DMS79 (cell line): ENCODE measurements around the gene SF3B4.
"Not testable (repeated sequence)": the region's sequence is repeated elsewhere in the genome, so short reads cannot be mapped to it uniquely, and the experiment has no call there.

Experiments
- DNase-seq: peaks from one replicate; lab custom pipeline; 2025; lab: John Stamatoyannopoulos, UW

SF3B4 gene

GRCh38 chr1:149927563-149928400, at the start of gene SF3B4:
SF3B4 (minus strand) TSS chr1:149927803; CDS start chr1:149927759, 44 bp downstream.
- peak; percentile 86 for DNase-seq

- peak; percentile 7 for DNase-seq
Measured at GRCh38 chr1:149977345-149977744, 49.7 kb upstream of the SF3B4 start.

- no peak for DNase-seq
Measured at GRCh38 chr1:149972547-149972946, 44.9 kb upstream of the SF3B4 start.

GRCh38 chr1:149967646-149968045, 40.0 kb upstream of the SF3B4 start:
- DNase-seq = no peak

- no peak for DNase-seq
Measured at GRCh38 chr1:149967041-149967440, 39.4 kb upstream of the SF3B4 start.

- DNase-seq = no peak
Measured at GRCh38 chr1:149966405-149966804, 38.8 kb upstream of the SF3B4 start.

GRCh38 chr1:149965440-149965839, 37.8 kb upstream of the SF3B4 start:
- no peak for DNase-seq

GRCh38 chr1:149963358-149963757, 35.8 kb upstream of the SF3B4 start:
- DNase-seq = no peak

- DNase-seq = no peak
Measured at GRCh38 chr1:149962736-149963135, 35.1 kb upstream of the SF3B4 start.

GRCh38 chr1:149962039-149962647, 34.5 kb upstream of the SF3B4 start:
- DNase-seq = peak; percentile 35

- DNase-seq = not testable (repeated sequence)
Measured at GRCh38 chr1:149957548-149957947, 29.9 kb upstream of the SF3B4 start.

- DNase-seq = no peak
Measured at GRCh38 chr1:149949911-149950310, 22.3 kb upstream of the SF3B4 start.

GRCh38 chr1:149945206-149945605, 17.6 kb upstream of the SF3B4 start:
- DNase-seq = no peak

GRCh38 chr1:149942885-149943284, 15.3 kb upstream of the SF3B4 start:
- no peak for DNase-seq

GRCh38 chr1:149942207-149942606, 14.6 kb upstream of the SF3B4 start:
- DNase-seq = no peak

- DNase-seq = no peak
Measured at GRCh38 chr1:149940427-149940826, 12.8 kb upstream of the SF3B4 start.

GRCh38 chr1:149938668-149939003, 11.0 kb upstream of the SF3B4 start:
- DNase-seq = not testable (repeated sequence)

- no peak for DNase-seq
Measured at GRCh38 chr1:149937759-149938158, 10.2 kb upstream of the SF3B4 start.

- peak; percentile 87 for DNase-seq
Measured at GRCh38 chr1:149936992-149937705, 9.5 kb upstream of the SF3B4 start.

GRCh38 chr1:149936170-149936991, 8.8 kb upstream of the SF3B4 start, which contains the start of gene MTMR11:
MTMR11 (minus strand) TSS chr1:149936879; CDS start chr1:149936647, 232 bp downstream.
- DNase-seq = peak; percentile 16

- DNase-seq = no peak
Measured at GRCh38 chr1:149934356-149934755, 6.8 kb upstream of the SF3B4 start.

GRCh38 chr1:149933208-149933607, 5.6 kb upstream of the SF3B4 start:
- no peak for DNase-seq
